Suprapubic skin (tissue), 4 donors: ENCODE data around the gene CIITA. TPM values are rescaled to one million over a fixed set of nuclear protein-coding genes. Genes with fewer than 3 reads are reported as not detected.

ENCODE experiments used
- DNase-seq, 2 donors: peaks; one replicate each; pipeline ENCODE4 v3.0.0-alpha.2; 2019; ENCODE audit warnings: low spot score in 2 of 2
- H3K27ac ChIP-seq: fragments of 200-600 bp; sonication (generic); one replicate; pipeline ENCODE4 v1.5.1; 2019
- H3K27me3 ChIP-seq: fragments of 200-600 bp; sonication (generic); one replicate; pipeline ENCODE4 v1.5.1; 2019
- H3K36me3 ChIP-seq: fragments of 200-600 bp; sonication (generic); one replicate; pipeline ENCODE4 v1.5.1; 2019
- H3K4me1 ChIP-seq: fragments of 200-600 bp; sonication (generic); one replicate; pipeline ENCODE4 v1.5.1; 2019
- H3K4me3 ChIP-seq: fragments of 200-600 bp; sonication (generic); one replicate; pipeline ENCODE4 v1.5.1; 2019; ENCODE audit warnings: mild to moderate bottlenecking
- H3K9me3 ChIP-seq: fragments of 200-600 bp; sonication (generic); one replicate; pipeline ENCODE4 v1.5.1; 2019
- EP300 ChIP-seq: sonication (generic); formaldehyde crosslinking; IDR thresholded peaks from one replicate; pipeline ENCODE4 v1.6.1; 2017; ENCODE audit warnings: antibody characterized with exemption
- POLR2A ChIP-seq, 2 donors: fragments of 450-650 bp; IDR thresholded peaks; one replicate each; pipeline ENCODE4 v1.6.1; 2017; ENCODE audit warnings: antibody characterized with exemption in 2 of 2, mild to moderate bottlenecking in 2 of 2, moderate library complexity in 2 of 2
- POLR2AphosphoS5 ChIP-seq, 3 donors: sonication (generic); formaldehyde crosslinking; IDR thresholded peaks; one replicate each; pipeline ENCODE4 v1.6.1; 2017; ENCODE audit warnings: antibody characterized with exemption in 3 of 3
- WGBS: methylation state at CpG from one replicate; pipeline ENCODE4 v1.1.5; 2018; 5-methylcytosine and 5-hydroxymethylcytosine counted together
- total RNA-seq, 4 donors: library from RNA; depleted of rRNA; stranded (reverse); fragments of >200 nt; gene quantifications; one replicate each; pipeline ENCODE4 v1.1.0, GENCODE V29; 2016
- TF ChIP-seq, protein P1 (sequence below), 2 donors: fragments of 200-600 bp in 1 of 2; fragments of 450-650 bp in 1 of 2; sonication (generic) in 1 of 2; IDR thresholded peaks; one replicate each; pipeline ENCODE4 v1.5.1; 2016 to 2019; ENCODE audit warnings: antibody characterized with exemption in 2 of 2, mild to moderate bottlenecking in 1 of 2, moderate library complexity in 1 of 2

Gene CIITA
- total RNA-seq, 4 donors from 2014 or later = 9.7 to 35.2 (median 18.5) TPM

DNA sequence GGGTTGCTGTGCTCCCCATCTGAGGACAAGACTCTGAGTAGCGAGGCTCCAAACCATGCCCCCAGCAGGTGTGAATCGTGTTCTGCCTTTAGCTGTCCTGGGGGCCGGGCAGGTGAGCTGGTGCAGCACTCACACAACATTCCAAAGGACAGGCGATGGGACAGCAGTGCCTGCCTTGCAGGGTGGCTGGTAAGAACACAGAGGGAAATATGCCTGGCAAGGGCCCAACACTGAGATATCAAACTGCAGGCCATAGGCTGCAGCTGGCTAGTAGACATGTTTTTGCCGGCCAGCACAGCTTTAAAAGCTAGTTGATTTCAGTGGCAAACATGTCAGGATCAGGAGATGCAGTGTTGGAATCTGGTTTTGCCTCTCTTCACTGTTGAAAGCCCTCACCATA lies 91.0 kb downstream of the CIITA start:
- TF ChIP-seq, protein P1, sequence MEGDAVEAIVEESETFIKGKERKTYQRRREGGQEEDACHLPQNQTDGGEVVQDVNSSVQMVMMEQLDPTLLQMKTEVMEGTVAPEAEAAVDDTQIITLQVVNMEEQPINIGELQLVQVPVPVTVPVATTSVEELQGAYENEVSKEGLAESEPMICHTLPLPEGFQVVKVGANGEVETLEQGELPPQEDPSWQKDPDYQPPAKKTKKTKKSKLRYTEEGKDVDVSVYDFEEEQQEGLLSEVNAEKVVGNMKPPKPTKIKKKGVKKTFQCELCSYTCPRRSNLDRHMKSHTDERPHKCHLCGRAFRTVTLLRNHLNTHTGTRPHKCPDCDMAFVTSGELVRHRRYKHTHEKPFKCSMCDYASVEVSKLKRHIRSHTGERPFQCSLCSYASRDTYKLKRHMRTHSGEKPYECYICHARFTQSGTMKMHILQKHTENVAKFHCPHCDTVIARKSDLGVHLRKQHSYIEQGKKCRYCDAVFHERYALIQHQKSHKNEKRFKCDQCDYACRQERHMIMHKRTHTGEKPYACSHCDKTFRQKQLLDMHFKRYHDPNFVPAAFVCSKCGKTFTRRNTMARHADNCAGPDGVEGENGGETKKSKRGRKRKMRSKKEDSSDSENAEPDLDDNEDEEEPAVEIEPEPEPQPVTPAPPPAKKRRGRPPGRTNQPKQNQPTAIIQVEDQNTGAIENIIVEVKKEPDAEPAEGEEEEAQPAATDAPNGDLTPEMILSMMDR (IDR thresholded peaks at IDR 0.05) = no peak
- TF ChIP-seq POLR2A (IDR thresholded peaks at IDR 0.05) (no peak), EP300 (no peak), POLR2AphosphoS5 (IDR thresholded peaks at IDR 0.05) (no peak)
- Histone ChIP-seq H3K27me3 (no peaks in the 10 kb centered on the region), H3K4me1 (peaks cover 14% of the 10 kb centered on the region), H3K36me3 (peaks cover 18% of the 10 kb centered on the region), H3K27ac (no peak overlapping the region), H3K4me3 (no peak overlapping the region), H3K9me3 (no peaks in the 10 kb centered on the region)
- 86% methylated on average over 2 of the region's 5 CpGs for WGBS
- DNase-seq = no peak

DNA sequence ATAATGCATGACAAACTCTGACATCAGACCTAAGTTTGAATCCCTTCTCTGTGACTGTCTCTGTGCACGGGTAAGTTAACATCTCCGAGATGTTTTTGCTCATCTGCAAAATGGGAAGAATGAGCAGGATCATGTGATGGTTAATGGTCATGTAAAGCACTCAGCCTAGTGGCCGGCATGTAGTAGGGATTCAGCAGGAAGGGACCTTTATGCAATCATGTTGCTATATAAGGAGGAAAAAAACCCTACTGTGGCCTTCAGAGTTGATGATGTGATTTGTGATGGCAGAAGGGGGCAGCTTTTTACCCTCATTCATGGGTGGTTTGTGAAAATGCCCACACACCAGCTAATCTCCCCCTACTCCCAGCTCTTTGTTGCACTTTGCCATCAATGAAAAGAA lies 91.5 kb downstream of the CIITA start:
- H3K36me3 ChIP-seq = peaks cover 17% of the 10 kb centered on the region
- DNase-seq = no peak

DNA sequence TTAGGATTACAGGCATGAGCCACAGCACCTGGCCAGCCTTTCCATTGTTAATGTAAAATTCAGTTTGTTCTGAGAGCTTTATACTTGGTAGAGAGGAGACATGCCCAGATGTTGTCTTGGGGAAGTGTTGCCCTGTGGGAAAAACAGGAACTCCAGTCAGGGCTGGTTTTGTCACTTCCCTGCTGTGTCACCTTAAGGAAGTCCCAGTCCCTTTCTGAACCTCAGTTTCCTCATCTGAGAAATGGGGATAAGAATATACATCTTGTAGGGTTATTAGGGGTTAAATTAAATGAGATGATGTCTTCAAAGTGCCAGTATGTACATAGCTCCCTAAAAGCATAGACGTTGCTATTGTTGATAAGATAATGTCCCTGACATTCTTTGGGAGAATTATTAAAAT lies 92.6 kb downstream of the CIITA start:
- Histone ChIP-seq H3K9me3 (no peaks in the 10 kb centered on the region), H3K36me3 (peaks cover 20% of the 10 kb centered on the region), H3K4me1 (peaks cover 9% of the 10 kb centered on the region), H3K27me3 (no peaks in the 10 kb centered on the region), H3K4me3 (no peak overlapping the region), H3K27ac (no peak overlapping the region)
- WGBS = 75% methylated on average over 1 of the region's 1 CpG
- no peak for DNase-seq
- TF ChIP-seq EP300 (no peak), POLR2AphosphoS5 (IDR thresholded peaks at IDR 0.05) (no peak), POLR2A (IDR thresholded peaks at IDR 0.05) (no peak)
- TF ChIP-seq, protein P1 (IDR thresholded peaks at IDR 0.05) = no peak

More for the DNA sequence above, 91.5 kb downstream of the CIITA start:
- TF ChIP-seq POLR2A (IDR thresholded peaks at IDR 0.05) (no peak), EP300 (no peak), POLR2AphosphoS5 (IDR thresholded peaks at IDR 0.05) (no peak)
- TF ChIP-seq, protein P1 (IDR thresholded peaks at IDR 0.05) = no peak
- no peaks in the 10 kb centered on the region for H3K9me3 ChIP-seq
- H3K27me3 ChIP-seq = no peaks in the 10 kb centered on the region
- no peak overlapping the region for H3K4me3 ChIP-seq
- WGBS = 96% methylated on average over 3 of the region's 3 CpGs
- H3K27ac ChIP-seq = no peak overlapping the region
- peaks cover 14% of the 10 kb centered on the region for H3K4me1 ChIP-seq

DNA sequence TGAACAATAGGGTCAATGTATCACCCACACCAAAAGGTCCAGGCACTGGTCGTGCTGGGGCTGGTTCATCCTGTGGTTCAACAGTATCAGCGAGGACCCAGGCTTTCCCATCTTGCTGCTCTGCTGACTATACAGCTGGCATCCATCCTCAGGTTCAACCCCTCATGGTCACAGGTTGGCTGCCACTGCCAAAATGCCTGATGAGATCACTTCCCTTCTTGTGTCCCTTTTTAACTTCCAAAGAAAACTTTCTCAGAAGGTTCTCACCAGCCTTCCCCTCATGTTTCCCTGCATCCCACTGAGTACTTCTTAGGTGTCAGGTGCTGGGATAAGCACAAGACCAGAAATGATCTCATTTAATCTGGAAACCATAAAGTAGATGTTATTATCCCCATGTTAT lies 93.1 kb downstream of the CIITA start:
- peaks cover 20% of the 10 kb centered on the region for H3K36me3 ChIP-seq
- no peak for TF ChIP-seq POLR2AphosphoS5 (IDR thresholded peaks at IDR 0.05)
- TF ChIP-seq EP300 = no peak
- TF ChIP-seq, protein P1 (IDR thresholded peaks at IDR 0.05) = no peak
- no peak for TF ChIP-seq POLR2A (IDR thresholded peaks at IDR 0.05)
- no peak overlapping the region for H3K27ac ChIP-seq
- peaks cover 9% of the 10 kb centered on the region for H3K4me1 ChIP-seq
- no peak for DNase-seq
- 92% methylated on average over 2 of the region's 2 CpGs for WGBS
- no peaks in the 10 kb centered on the region for H3K9me3 ChIP-seq
- H3K27me3 ChIP-seq = no peaks in the 10 kb centered on the region
- no peak overlapping the region for H3K4me3 ChIP-seq

DNA sequence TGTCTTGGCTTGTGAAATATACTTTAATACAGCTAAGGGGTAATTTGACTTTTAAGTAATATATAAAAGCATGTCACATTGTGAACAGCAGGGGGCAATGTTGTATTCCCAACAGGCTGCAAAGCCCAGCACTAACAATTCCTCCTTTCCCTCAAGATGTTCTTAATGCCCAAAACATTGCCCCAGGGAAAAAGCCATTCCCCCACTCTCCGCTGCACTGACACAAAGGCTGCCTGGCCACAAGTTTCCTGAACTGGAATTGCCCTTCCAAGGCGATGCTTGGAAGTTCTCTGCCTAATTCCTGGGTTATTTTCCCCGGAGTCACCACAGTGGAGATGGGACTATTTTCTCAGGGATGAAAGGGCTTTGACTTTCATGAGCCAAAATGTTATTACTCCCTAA lies 94.6 kb downstream of the CIITA start:
- no peak for DNase-seq
- H3K36me3 ChIP-seq = peaks cover 16% of the 10 kb centered on the region
- 41% methylated on average over 3 of the region's 3 CpGs for WGBS

More for the DNA sequence above, 94.6 kb downstream of the CIITA start:
- TF ChIP-seq EP300 = no peak
- TF ChIP-seq POLR2A (IDR thresholded peaks at IDR 0.05) = no peak
- TF ChIP-seq, protein P1 (IDR thresholded peaks at IDR 0.05) = peak; percentile 63 to 88
- no peak for TF ChIP-seq POLR2AphosphoS5 (IDR thresholded peaks at IDR 0.05)
- Histone ChIP-seq H3K27ac (no peak overlapping the region), H3K9me3 (no peaks in the 10 kb centered on the region), H3K4me3 (no peak overlapping the region), H3K4me1 (peaks cover 9% of the 10 kb centered on the region), H3K27me3 (no peaks in the 10 kb centered on the region)
